OCI-M2 (cell line): ENCODE results near the gene CCDC12.
"Not testable (repeated sequence)": the region's sequence is repeated elsewhere in the genome, so short reads cannot be mapped to it uniquely, and the experiment has no call there.

ENCODE experiments used
- DNase-seq: peaks from one replicate; lab custom pipeline; 2025; ENCODE audit not compliant: unreplicated experiment; lab: John Stamatoyannopoulos, UW

The CCDC12 gene

GRCh38 chr3:46926039-46926438 is 50.5 kb downstream of the CCDC12 start:
- DNase-seq: no peak

- DNase-seq: no peak
Observed at GRCh38 chr3:46925585-46925934, 51.0 kb downstream of the CCDC12 start.

- no peak for DNase-seq
Observed at GRCh38 chr3:46924921-46925584, 51.5 kb downstream of the CCDC12 start.

DNA sequence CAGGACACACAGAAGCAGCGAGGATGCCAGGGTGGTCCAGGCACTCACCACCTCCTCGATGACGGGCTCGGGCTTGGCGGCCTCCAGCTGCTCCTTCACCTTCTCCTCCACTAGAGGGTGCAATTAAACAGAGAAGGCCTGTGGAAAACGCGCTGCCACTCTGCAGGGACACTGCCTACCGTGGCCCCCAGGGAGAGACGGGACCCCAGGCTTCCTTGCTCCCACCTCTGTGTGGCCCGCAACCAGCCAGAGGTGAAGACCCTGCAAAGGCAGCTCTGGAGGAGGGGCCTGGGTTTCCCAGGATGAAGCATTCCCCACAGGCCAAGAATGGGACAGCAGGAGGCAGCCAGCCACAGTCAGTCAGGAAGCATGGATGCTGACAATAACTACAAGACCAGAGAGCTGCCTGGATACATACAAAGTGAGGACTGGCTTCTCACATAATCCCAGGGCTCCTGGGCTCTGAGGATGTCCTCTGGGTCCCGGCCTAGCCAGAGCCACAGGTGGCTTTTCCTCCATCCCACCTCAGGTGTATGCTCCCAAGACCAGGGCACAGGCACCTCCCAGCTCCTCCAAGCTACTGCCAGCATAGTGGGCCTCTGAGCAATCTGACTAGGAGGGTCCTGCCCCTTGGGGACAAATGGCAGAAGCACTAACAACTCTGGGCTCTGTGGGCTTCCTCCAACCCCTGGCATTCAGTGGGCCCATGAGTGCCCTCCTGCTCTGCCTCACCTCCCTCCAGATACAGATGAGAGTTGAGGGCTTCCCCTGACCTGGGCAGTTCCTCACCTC is 52.8 kb downstream of the CCDC12 start:
- no peak for DNase-seq

GRCh38 chr3:46922871-46923558 is 53.5 kb downstream of the CCDC12 start:
- no peak for DNase-seq

GRCh38 chr3:46922426-46922825 is 54.1 kb downstream of the CCDC12 start:
- no peak for DNase-seq

GRCh38 chr3:46921871-46922271 is 54.7 kb downstream of the CCDC12 start:
- no peak for DNase-seq

GRCh38 chr3:46921041-46921440 is 55.5 kb downstream of the CCDC12 start:
- no peak for DNase-seq

GRCh38 chr3:46918634-46919033 is 57.9 kb downstream of the CCDC12 start:
- no peak for DNase-seq

DNA sequence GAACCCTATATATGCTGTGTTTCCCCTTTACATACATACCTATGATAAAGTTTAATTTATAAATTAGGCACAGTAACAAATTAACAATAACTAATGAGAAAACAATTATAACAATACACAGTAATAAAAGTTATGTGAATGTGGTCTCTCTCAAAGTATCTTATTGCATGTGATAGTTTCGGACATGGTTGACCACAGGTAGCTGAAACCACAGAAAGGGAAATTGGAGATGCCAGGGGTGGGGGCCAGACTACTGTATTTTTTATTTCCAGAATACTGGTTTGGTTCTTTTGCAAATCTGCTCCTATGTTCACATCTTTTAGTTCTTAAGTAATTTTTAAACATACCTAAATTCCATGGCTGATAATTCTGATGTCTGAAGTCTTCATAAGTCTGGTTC is 58.3 kb downstream of the CCDC12 start:
- no peak for DNase-seq

GRCh38 chr3:46917257-46917656 is 59.3 kb downstream of the CCDC12 start:
- no peak for DNase-seq

GRCh38 chr3:46916799-46917198 is 59.7 kb downstream of the CCDC12 start:
- no peak for DNase-seq

DNA sequence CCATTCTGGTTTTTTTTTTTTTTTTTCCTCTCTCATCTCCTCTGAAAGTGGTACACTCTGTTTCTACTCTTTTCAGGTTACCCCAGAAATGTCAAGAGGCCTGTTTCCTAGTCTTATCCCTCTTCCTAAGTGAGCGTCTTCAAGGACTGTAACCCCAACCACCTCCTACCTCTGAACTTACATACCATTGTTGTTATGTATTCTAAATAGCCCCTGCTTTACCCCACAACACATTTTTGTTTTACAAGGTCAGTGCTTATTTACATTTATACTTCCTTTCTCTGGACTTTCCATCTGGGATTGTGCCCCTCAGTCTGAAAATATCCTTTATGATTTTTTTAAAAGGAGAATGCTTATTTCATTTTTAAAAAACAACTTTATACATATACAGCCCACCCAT is 60.3 kb downstream of the CCDC12 start:
- no peak for DNase-seq

DNA sequence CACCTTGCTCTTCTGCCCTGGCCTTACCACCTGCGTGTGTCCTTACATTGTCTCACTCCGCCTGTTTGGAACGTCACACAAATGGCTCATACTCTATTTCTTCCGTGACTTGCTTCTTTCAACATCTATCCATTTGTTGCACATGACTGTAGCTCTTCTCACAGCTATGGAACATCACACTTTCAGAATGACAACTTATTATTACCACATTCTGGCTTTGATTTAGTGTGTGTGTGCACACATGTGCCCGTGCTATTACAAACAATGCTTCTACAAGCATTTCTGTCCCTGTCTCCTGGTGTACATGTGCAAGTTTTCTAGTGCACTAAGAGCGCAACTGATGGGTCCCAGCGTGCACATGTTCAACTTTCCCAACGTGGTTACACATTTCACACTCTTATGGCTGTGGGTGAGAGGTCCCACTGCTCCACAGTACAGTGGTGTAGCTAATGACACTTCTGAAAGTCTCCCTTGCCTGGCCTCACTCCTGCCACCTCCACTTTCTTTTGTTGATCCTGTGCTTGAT is 61.2 kb downstream of the CCDC12 start:
- DNase-seq: no peak

GRCh38 chr3:46914849-46915248 is 61.7 kb downstream of the CCDC12 start:
- no peak for DNase-seq

- no peak for DNase-seq
Observed at GRCh38 chr3:46913644-46914043, 62.9 kb downstream of the CCDC12 start.

DNA sequence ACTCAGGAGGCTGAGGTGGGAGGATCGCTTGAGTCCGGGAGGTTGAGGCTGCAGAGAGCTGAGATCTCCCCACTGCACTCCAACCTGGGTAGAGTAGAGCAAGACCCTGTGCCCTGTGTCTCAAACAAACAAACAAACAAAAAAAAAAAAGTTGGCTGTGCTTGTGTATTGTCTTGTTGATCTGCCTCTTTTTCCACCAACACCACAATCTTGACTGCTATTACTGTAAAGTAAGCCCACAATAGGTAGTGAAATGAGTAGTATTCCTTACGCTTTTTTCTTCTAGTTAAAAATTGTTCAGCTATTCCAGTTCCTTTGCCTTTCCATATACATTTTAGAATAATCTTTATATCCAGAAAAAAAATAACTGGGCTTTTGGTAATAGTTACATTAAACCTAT is 63.6 kb downstream of the CCDC12 start:
- no peak for DNase-seq

DNA sequence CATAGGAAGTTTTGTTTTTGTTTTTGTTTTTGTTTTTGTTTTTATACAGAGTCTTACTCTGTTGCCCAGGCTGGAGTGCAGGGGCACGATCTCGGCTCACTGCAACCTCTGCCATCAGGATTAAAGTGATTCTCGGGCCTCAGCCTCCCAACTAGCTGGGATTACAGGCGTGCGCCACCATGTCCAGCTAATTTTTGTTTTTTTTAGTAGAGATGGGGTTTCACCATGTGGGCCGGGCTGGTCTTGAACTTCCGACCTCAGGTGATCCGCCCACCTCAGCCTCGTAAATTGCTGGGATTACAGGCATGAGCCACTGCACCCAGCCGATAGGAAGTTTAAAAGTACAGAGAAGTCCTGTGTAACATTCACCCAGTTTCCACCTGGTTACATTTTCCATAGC is 65.6 kb downstream of the CCDC12 start:
- not testable (repeated sequence) for DNase-seq

DNA sequence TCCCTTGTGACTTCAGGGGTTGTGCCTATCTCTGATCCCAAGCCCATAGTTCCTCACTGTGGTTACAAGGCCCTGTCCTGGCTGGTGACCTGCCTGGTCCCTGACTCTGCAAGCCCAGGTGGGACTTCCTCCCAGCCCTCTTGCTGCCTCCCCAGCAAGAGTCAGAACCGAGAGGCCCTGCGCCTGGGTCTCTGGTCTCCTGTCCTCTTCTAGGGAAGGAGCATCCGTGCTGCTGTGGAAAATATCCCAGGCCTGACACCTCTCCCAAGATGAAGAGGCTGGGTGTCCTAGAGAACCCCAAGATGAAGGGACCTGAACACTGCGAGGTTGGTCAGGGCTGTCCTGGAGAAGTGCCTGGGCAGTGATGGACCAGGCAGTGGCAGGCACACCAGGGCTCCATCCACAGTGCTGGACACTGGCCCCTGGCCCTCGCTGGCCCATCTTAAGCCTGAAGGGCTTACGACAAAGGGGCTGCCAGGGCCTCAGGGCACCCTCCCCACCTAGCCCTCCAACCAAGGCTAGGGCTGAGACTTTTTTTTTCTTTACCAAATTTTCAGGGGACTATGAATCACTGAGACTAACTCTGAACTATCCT is 66.3 kb downstream of the CCDC12 start:
- DNase-seq: no peak

DNA sequence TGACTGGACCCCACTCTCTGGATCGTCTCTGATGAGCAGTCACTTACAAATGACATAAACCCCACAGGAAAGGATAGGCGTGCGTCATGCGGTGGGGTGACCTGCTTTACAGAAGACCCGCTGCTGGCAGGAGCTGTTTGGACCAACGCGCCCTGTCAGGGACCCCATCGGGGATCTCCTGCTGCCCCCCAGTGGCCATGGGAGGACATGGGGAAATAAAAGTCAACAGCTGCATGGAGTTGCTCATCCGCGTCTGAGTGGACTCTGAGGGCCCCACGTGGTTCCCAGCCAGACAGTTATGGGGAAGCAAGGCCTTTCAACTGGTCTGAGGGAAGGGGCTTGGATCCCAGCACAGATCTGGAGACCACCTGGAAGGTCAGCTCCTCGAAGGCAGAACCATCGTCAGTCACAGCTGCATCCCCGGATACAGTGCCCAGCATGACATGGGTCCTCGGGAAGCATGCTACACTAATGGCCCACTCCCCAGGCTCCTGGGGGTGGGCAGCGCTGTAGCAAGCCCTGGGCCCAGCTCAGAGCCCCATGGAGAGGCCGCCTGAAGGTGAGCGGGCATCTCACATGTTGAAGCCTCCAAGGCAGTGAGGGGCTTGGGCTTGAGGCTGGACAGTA is 66.9 kb downstream of the CCDC12 start:
- DNase-seq: no peak

DNA sequence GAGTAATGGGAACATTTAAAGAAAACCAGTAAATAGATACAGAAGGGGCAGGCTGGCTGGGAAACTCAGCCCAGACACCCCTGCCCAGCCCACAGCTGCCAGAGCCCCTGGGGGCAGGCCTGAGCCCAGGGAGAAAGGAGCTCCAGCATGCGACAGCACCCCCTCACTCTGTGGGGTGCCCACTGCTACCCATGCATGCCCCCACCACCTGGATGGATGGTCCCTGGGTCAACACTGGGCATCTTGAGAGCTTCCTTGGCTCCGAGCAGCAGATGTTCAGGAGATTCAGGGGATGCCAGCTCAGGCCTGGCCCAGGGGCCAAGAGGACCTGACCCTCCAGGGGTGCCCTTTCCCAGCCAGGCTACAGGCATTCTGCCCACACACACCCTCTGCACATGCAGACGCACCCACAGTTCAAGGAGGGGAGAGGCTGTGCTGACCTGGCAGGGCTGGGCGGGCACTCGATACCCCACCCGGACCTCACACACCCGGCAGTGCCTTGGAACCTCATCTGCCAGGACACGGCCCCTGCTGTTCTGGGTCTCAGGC is 67.5 kb downstream of the CCDC12 start:
- no peak for DNase-seq
